Measurements from ENCODE around the gene REEP3. TPM values are rescaled to one million over a fixed set of nuclear protein-coding genes. Genes with fewer than 3 reads are reported as not detected.

The REEP3 gene
- total RNA-seq, 4 donors from 2014 or later = 63.4 to 79.6 (median 73.1) TPM

DNA sequence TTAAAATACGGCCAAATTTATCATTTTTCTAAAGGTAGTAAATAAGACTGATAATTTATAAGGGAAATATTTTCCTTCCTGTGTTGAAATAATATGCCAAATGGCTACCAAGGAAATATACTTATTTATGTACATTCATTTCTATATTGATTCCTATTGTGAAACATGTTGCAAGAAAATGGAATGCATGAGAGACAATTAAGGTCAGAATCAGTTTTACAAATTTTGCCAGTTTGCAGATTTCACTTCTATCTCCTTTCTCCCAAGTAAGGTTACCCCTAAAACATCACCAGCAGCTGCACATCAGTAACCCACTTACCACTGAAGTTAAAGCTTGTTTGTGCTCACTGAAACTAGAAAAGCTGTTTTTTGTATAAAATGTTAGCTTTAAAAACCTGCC, 19.2 kb upstream of the REEP3 start:
- Histone ChIP-seq H3K27ac (no peak overlapping the region), H3K4me1 (peaks cover 6 to 15% of the 10 kb centered on the region in 2 donors)
- no peak for DNase-seq

GRCh38 chr10:63502832-63503231, 18.4 kb upstream of the REEP3 start:
- Histone ChIP-seq H3K9me3 (no peaks in the 10 kb centered on the region), H3K27ac (no peak overlapping the region), H3K27me3 (no peaks in the 10 kb centered on the region), H3K4me3 (replicated peaks in 1 of 3) (no peak overlapping the region), H3K4me1 (peaks cover 6 to 9% of the 10 kb centered on the region in 2 donors), H3K36me3 (no peaks in the 10 kb centered on the region)
- intact Hi-C loops (cut with DNase I) = no loop called here
- 95 to 98% methylated on average over 1 of the region's 1 CpG for WGBS, 2 donors
- TF ChIP-seq, protein P1, sequence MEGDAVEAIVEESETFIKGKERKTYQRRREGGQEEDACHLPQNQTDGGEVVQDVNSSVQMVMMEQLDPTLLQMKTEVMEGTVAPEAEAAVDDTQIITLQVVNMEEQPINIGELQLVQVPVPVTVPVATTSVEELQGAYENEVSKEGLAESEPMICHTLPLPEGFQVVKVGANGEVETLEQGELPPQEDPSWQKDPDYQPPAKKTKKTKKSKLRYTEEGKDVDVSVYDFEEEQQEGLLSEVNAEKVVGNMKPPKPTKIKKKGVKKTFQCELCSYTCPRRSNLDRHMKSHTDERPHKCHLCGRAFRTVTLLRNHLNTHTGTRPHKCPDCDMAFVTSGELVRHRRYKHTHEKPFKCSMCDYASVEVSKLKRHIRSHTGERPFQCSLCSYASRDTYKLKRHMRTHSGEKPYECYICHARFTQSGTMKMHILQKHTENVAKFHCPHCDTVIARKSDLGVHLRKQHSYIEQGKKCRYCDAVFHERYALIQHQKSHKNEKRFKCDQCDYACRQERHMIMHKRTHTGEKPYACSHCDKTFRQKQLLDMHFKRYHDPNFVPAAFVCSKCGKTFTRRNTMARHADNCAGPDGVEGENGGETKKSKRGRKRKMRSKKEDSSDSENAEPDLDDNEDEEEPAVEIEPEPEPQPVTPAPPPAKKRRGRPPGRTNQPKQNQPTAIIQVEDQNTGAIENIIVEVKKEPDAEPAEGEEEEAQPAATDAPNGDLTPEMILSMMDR (IDR thresholded peaks at IDR 0.05) = no peak
- no peak for TF ChIP-seq POLR2A (IDR thresholded peaks at IDR 0.05)
- no peak for DNase-seq

More for the DNA sequence above, 19.2 kb upstream of the REEP3 start:
- TF ChIP-seq POLR2A (IDR thresholded peaks at IDR 0.05) = no peak
- TF ChIP-seq, protein P1 (IDR thresholded peaks at IDR 0.05) = no peak
- H3K27me3 ChIP-seq = no peaks in the 10 kb centered on the region
- no peak overlapping the region for H3K4me3 ChIP-seq (replicated peaks in 1 of 3)
- intact Hi-C loops (cut with DNase I) = no loop called here
- no peaks in the 10 kb centered on the region for H3K9me3 ChIP-seq
- no peaks in the 10 kb centered on the region for H3K36me3 ChIP-seq
- WGBS, 2 donors = 91 to 94% methylated on average over 1 of the region's 1 CpG

DNA sequence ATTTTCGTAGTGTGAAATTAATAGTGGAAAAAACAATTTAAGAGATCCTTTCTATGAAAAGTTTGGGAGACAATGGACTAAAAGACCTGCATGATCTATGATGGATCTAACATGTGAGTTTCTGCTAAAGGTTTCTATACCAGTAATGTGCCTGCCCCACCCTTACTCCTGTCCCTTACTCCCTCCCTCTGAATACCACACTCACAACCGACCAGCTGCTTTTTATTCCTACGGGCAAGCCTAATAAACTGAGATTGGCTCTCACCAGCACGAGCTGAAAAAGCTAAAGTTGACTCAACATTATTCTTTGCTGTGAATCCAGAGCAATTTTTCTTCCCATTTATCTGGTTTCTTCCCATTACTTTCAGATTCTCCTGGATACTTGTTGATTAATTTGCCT, 17.8 kb upstream of the REEP3 start:
- Histone ChIP-seq H3K27me3 (no peaks in the 10 kb centered on the region), H3K4me3 (replicated peaks in 1 of 3) (no peak overlapping the region), H3K4me1 (peaks cover 6 to 9% of the 10 kb centered on the region in 2 donors), H3K36me3 (no peaks in the 10 kb centered on the region), H3K9me3 (no peaks in the 10 kb centered on the region), H3K27ac (no peak overlapping the region)
- 77 to 79% methylated on average over 4 of the region's 4 CpGs for WGBS, 2 donors
- no peak for TF ChIP-seq POLR2A (IDR thresholded peaks at IDR 0.05)
- TF ChIP-seq, protein P1 (IDR thresholded peaks at IDR 0.05) = no peak
- no peak for DNase-seq
- intact Hi-C loops (cut with DNase I) = no loop called here

DNA sequence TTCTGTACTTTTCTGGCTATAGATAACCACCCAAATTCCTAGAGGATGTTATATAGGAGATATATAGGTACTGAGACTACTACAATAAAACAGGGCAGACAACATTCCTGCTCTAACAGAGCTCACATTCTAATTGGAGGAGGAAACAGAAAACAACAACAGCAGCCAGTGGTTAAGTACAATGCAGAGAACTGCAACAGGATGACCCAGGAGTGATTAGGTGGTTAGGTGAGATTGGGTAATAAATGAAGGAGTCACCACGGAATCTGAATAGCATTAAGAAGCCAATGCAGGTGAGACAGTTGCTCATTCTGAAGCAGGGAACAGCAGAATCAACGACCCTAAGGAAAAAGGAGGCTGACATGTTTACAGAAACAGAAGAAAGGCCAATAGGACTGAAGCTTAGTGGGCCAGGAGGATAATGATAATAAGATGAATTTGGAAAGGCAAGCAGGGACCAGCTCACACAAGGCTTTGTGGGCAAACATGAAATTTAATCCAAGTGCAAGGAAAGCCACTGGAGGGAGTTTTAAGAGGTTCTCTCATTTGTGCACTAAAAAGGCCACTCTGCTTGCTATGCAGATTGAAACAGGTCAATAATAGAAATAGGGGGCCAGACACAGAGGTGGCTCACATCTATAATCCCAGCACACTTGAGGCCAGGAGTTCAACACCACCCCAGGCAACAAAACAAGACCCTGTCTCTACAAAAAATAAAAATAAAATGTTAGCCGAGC, 16.9 kb upstream of the REEP3 start:
- Histone ChIP-seq H3K9me3 (no peaks in the 10 kb centered on the region), H3K4me1 (peaks cover 5 to 6% of the 10 kb centered on the region in 2 donors), H3K36me3 (no peaks in the 10 kb centered on the region), H3K4me3 (replicated peaks in 1 of 3) (no peak overlapping the region), H3K27me3 (no peaks in the 10 kb centered on the region), H3K27ac (no peak overlapping the region)
- WGBS, 2 donors = 56 to 60% methylated on average over 3 of the region's 3 CpGs
- no peak for DNase-seq
- no peak for TF ChIP-seq POLR2A (IDR thresholded peaks at IDR 0.05)
- TF ChIP-seq, protein P1 (IDR thresholded peaks at IDR 0.05) = no peak
- intact Hi-C loops (cut with DNase I) = no loop called here

GRCh38 chr10:63505562-63505961, 15.6 kb upstream of the REEP3 start:
- H3K4me3 ChIP-seq (replicated peaks in 1 of 3) = no peak overlapping the region
- intact Hi-C loops (cut with DNase I) = no loop called here
- H3K4me1 ChIP-seq = peaks cover 5 to 6% of the 10 kb centered on the region in 2 donors
- no peak for DNase-seq
- H3K27me3 ChIP-seq = no peaks in the 10 kb centered on the region
- no peaks in the 10 kb centered on the region for H3K9me3 ChIP-seq
- H3K27ac ChIP-seq = no peak overlapping the region
- TF ChIP-seq, protein P1 (IDR thresholded peaks at IDR 0.05) = no peak
- no peak for TF ChIP-seq POLR2A (IDR thresholded peaks at IDR 0.05)
- 88% methylated on average over 2 of the region's 2 CpGs for WGBS, 2 donors
- H3K36me3 ChIP-seq = no peaks in the 10 kb centered on the region

Data from thyroid gland (tissue), 4 donors.